Hepatocyte (in vitro differentiated cells): ENCODE results near the gene ARHGAP31. TPM values are rescaled to one million over a fixed set of nuclear protein-coding genes. Genes with fewer than 3 reads are reported as not detected.

ENCODE experiments used
- DNase-seq: peaks from one replicate; pipeline ENCODE4 v3.0.0-alpha.2; 2016; ENCODE audit warnings: low spot score
- H2AFZ ChIP-seq: fragments of 200-600 bp; sonication (generic); 2 replicates; pipeline ENCODE4 v1.6.0; 2016; ENCODE audit warnings: antibody characterized with exemption, mild to moderate bottlenecking
- H3K27ac ChIP-seq: fragments of 200-600 bp; sonication (generic); 2 replicates; pipeline ENCODE4 v1.5.1; 2016; ENCODE audit warnings: mild to moderate bottlenecking
- H3K27me3 ChIP-seq: fragments of 200-600 bp; sonication (generic); 2 replicates; pipeline ENCODE4 v1.6.1; 2016
- H3K36me3 ChIP-seq: fragments of 200-600 bp; sonication (generic); replicated peaks from 2 replicates; pipeline ENCODE4 v1.5.1; 2016; ENCODE audit warnings: low read depth; ENCODE audit not compliant: insufficient read depth
- H3K4me1 ChIP-seq: fragments of 200-600 bp; sonication (generic); 2 replicates; pipeline ENCODE4 v1.5.1; 2016; ENCODE audit warnings: mild to moderate bottlenecking, moderate library complexity; ENCODE audit not compliant: insufficient read depth
- H3K4me2 ChIP-seq: fragments of 200-600 bp; sonication (generic); 2 replicates; pipeline ENCODE4 v1.6.0; 2016
- H3K4me3 ChIP-seq: fragments of 200-600 bp; sonication (generic); 2 replicates; pipeline ENCODE4 v1.5.1; 2016; ENCODE audit warnings: mild to moderate bottlenecking
- H3K79me2 ChIP-seq: fragments of 200-600 bp; sonication (generic); 2 replicates; pipeline ENCODE4 v1.6.0; 2017; ENCODE audit warnings: mild to moderate bottlenecking
- H3K9me2 ChIP-seq: fragments of 200-600 bp; sonication (generic); replicated peaks from 2 replicates; pipeline ENCODE4 v1.6.0; 2017; ENCODE audit warnings: mild to moderate bottlenecking; ENCODE audit not compliant: insufficient read depth
- H3K9me3 ChIP-seq: fragments of 200-600 bp; sonication (generic); 2 replicates; pipeline ENCODE4 v1.5.1; 2016; ENCODE audit warnings: low read depth, mild to moderate bottlenecking
- H4K20me1 ChIP-seq: fragments of 200-600 bp; sonication (generic); 2 replicates; pipeline ENCODE4 v1.6.0; 2016; ENCODE audit warnings: mild to moderate bottlenecking; ENCODE audit not compliant: insufficient read depth, poor library complexity, severe bottlenecking
- EZH2 ChIP-seq: fragments of 200-600 bp; sonication (generic); IDR thresholded peaks from 2 replicates; pipeline ENCODE4 v1.6.1; 2016; ENCODE audit warnings: antibody characterized with exemption, mild to moderate bottlenecking, borderline replicate concordance
- EZH2phosphoT487 ChIP-seq: fragments of 200-600 bp; sonication (generic); IDR thresholded peaks from one replicate; pipeline ENCODE4 v1.6.1; 2018; ENCODE audit warnings: antibody characterized with exemption, mild to moderate bottlenecking, low read depth, moderate library complexity; ENCODE audit not compliant: unreplicated experiment, severe bottlenecking
- WGBS: methylation state at CpG from one replicate; pipeline ENCODE4 v1.1.6; 2016; ENCODE audit warnings: low lambda C conversion rate; ENCODE audit errors: missing lambda C conversion rate; 5-methylcytosine and 5-hydroxymethylcytosine counted together
- polyA plus RNA-seq: library from polyadenylated mRNA; unstranded; fragments of >200 nt; fragmentation: Nextera tagmentation; extraction: Ambion mirVana; gene quantifications from 2 replicates; pipeline ENCODE4 v1.2.1, GENCODE V29; 2016
- total RNA-seq: library from RNA; depleted of rRNA; stranded (reverse); fragments of >200 nt; gene quantifications from 2 replicates; pipeline ENCODE4 v1.2.3, GENCODE V29; 2014
- TF ChIP-seq, protein P1 (sequence below): fragments of 200-600 bp; sonication (generic); IDR thresholded peaks from 2 replicates; pipeline ENCODE4 v1.5.1; 2016; ENCODE audit warnings: antibody characterized with exemption, mild to moderate bottlenecking; ENCODE audit not compliant: poor library complexity

The ARHGAP31 gene
- total and polyA plus RNA-seq, 2 experiments from 2014 or later: 2.9 to 7.3 TPM

- Histone ChIP-seq H3K79me2 (peaks cover 22% of the 10 kb centered on the region), H3K27ac (peak overlapping the region; percentile 94), H3K4me1 (peaks cover 34% of the 10 kb centered on the region), H4K20me1 (no peaks in the 10 kb centered on the region), H3K36me3 (no peaks in the 10 kb centered on the region), H3K4me3 (peak overlapping the region; percentile 91), H3K4me2 (peak overlapping the region; percentile 96), H3K9me2 (no peaks in the 10 kb centered on the region), H3K9me3 (no peaks in the 10 kb centered on the region), H3K27me3 (no peaks in the 10 kb centered on the region), H2AFZ (peak overlapping the region; percentile 70)
- TF ChIP-seq EZH2 (no peak), EZH2phosphoT487 (no peak)
- TF ChIP-seq, protein P1, sequence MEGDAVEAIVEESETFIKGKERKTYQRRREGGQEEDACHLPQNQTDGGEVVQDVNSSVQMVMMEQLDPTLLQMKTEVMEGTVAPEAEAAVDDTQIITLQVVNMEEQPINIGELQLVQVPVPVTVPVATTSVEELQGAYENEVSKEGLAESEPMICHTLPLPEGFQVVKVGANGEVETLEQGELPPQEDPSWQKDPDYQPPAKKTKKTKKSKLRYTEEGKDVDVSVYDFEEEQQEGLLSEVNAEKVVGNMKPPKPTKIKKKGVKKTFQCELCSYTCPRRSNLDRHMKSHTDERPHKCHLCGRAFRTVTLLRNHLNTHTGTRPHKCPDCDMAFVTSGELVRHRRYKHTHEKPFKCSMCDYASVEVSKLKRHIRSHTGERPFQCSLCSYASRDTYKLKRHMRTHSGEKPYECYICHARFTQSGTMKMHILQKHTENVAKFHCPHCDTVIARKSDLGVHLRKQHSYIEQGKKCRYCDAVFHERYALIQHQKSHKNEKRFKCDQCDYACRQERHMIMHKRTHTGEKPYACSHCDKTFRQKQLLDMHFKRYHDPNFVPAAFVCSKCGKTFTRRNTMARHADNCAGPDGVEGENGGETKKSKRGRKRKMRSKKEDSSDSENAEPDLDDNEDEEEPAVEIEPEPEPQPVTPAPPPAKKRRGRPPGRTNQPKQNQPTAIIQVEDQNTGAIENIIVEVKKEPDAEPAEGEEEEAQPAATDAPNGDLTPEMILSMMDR: no peak
- DNase-seq: peak; percentile 32
- WGBS: 16% methylated on average over 4 of the region's 4 CpGs
These were observed 895 bp upstream of the ARHGAP31 start for GRCh38 chr3:119293105-119293870.

DNA sequence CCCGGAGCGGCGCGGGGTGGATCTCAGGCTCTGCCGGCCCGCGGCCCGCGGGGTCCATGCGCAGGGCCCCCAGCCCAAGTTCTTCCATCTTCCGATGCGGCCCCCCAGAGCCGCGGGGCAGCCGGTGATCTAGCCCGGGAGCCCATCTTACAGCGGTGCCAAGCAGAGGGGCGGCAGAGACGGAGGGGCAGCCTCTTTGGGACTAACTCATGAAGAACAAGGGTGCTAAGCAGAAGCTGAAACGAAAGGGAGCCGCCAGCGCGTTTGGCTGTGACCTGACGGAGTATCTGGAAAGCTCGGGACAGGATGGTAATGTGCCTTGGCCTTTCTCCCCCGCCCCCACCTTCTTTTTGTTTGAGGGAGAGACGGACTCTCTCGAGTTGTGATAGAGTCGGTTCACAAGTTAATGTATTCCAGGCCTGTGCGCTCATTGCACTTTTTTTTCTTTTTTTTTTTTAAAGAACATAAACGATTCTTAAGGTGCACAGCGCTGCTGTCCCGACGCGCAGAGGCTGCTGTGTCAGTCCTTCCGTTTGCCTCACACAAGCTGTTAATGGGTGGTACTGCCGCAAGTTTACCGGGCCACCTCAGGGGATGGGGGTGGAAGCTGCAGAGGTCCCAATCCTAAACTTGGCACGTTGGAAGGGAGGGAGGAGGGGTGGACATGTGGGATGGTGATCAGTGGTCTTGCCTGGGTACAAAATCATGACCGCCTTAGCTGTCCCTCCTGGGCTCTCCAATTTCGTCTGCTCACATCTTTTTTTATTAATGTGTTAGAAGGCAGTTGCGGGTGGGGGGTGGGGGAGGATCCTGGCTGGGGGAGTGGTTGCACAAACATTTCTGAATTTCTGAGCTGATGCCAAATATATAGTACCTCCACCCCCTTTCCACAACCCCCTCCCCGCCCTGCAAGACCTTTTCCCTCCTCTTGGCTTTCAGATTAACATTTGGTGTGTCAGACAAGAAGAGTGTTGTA, 801 bp downstream of the ARHGAP31 start:
- peak; percentile 66 for DNase-seq
- Histone ChIP-seq H3K4me1 (peaks cover 34% of the 10 kb centered on the region), H3K79me2 (peaks cover 27% of the 10 kb centered on the region), H3K9me2 (no peaks in the 10 kb centered on the region), H3K36me3 (no peaks in the 10 kb centered on the region), H4K20me1 (no peaks in the 10 kb centered on the region), H3K27ac (peak overlapping the region; percentile 94), H3K9me3 (no peaks in the 10 kb centered on the region), H3K27me3 (no peaks in the 10 kb centered on the region), H3K4me2 (peak overlapping the region; percentile 96), H2AFZ (peak overlapping the region; percentile 70), H3K4me3 (peak overlapping the region; percentile 91)
- TF ChIP-seq, protein P1: no peak
- TF ChIP-seq EZH2: no peak
- no peak for TF ChIP-seq EZH2phosphoT487
- WGBS: 5% methylated on average over 36 of the region's 43 CpGs

- no peak for DNase-seq
- Histone ChIP-seq H3K4me2 (peak overlapping the region; percentile 96), H3K79me2 (peaks cover 27% of the 10 kb centered on the region), H4K20me1 (no peaks in the 10 kb centered on the region), H3K9me3 (no peaks in the 10 kb centered on the region), H3K4me3 (peak overlapping the region; percentile 91), H3K4me1 (peaks cover 34% of the 10 kb centered on the region), H2AFZ (no peak overlapping the region), H3K36me3 (no peaks in the 10 kb centered on the region), H3K9me2 (no peaks in the 10 kb centered on the region), H3K27ac (peak overlapping the region; percentile 94), H3K27me3 (no peaks in the 10 kb centered on the region)
- 56% methylated on average over 8 of the region's 8 CpGs for WGBS
- TF ChIP-seq EZH2 (no peak), EZH2phosphoT487 (no peak)
- TF ChIP-seq, protein P1: no peak
These were observed 1.9 kb downstream of the ARHGAP31 start for GRCh38 chr3:119295816-119296726.
